MM.1S (cell line): ENCODE results near the gene SLC9B2.

Source experiments
- DNase-seq: peaks from one replicate; pipeline ENCODE4 v3.0.0-alpha.2; 2015
- H2AFZ ChIP-seq: fragments of 300-600 bp; sonication (generic); 2 replicates; pipeline ENCODE4 v1.6.0; 2016; ENCODE audit warnings: antibody characterized with exemption, low read length
- H3F3A ChIP-seq: fragments of 300-600 bp; sonication (generic); 2 replicates; pipeline ENCODE4 v1.6.1; 2016; ENCODE audit warnings: mild to moderate bottlenecking, antibody characterized with exemption, low read length, moderate library complexity, mixed read lengths; ENCODE audit not compliant: insufficient read depth
- H3K27ac ChIP-seq: fragments of 300-600 bp; sonication (generic); 2 replicates; pipeline ENCODE4 v1.5.1; 2016; ENCODE audit warnings: mild to moderate bottlenecking, low read length
- H3K27me3 ChIP-seq: fragments of 300-600 bp; sonication (generic); replicated peaks from 2 replicates; pipeline ENCODE4 v1.6.0; 2016; ENCODE audit warnings: low read length; ENCODE audit not compliant: insufficient read depth
- H3K36me3 ChIP-seq: fragments of 300-600 bp; sonication (generic); replicated peaks from 2 replicates; pipeline ENCODE4 v1.6.1; 2016; ENCODE audit warnings: mild to moderate bottlenecking, low read length, mixed read lengths; ENCODE audit not compliant: insufficient read depth
- H3K4me1 ChIP-seq: fragments of 300-600 bp; sonication (generic); 2 replicates; pipeline ENCODE4 v1.6.1; 2016; ENCODE audit warnings: low read length, mixed read lengths
- H3K4me2 ChIP-seq: fragments of 300-600 bp; sonication (generic); 2 replicates; pipeline ENCODE4 v1.6.0; 2016; ENCODE audit warnings: low read depth, low read length
- H3K4me3 ChIP-seq: fragments of 300-600 bp; sonication (generic); 2 replicates; pipeline ENCODE4 v1.5.1; 2016; ENCODE audit warnings: low read length, mixed read lengths
- H3K79me2 ChIP-seq: fragments of 300-600 bp; sonication (generic); 2 replicates; pipeline ENCODE4 v1.6.1; 2016; ENCODE audit warnings: mixed run types, low read length, mixed read lengths
- H3K9ac ChIP-seq: fragments of 300-600 bp; sonication (generic); 2 replicates; pipeline ENCODE4 v1.6.1; 2016; ENCODE audit warnings: low read length, mixed read lengths
- H3K9me2 ChIP-seq: fragments of 300-600 bp; sonication (generic); replicated peaks from 2 replicates; pipeline ENCODE4 v1.6.1; 2016; ENCODE audit warnings: mild to moderate bottlenecking, low read length, mixed read lengths; ENCODE audit not compliant: insufficient read depth
- H3K9me3 ChIP-seq: fragments of 300-600 bp; sonication (generic); replicated peaks from 2 replicates; pipeline ENCODE4 v1.6.1; 2016; ENCODE audit warnings: mild to moderate bottlenecking, low read length, mixed read lengths; ENCODE audit not compliant: insufficient read depth
- H4K20me1 ChIP-seq: fragments of 300-600 bp; sonication (generic); 2 replicates; pipeline ENCODE4 v1.6.1; 2016; ENCODE audit warnings: mild to moderate bottlenecking, low read length, moderate library complexity, mixed read lengths; ENCODE audit not compliant: insufficient read depth
- EZH2 ChIP-seq: fragments of 300-600 bp; sonication (generic); optimal IDR thresholded peaks from 2 replicates; pipeline ENCODE3; 2017; ENCODE audit warnings: low read depth, mild to moderate bottlenecking, antibody characterized with exemption, low read length, mixed read lengths
- EZH2phosphoT487 ChIP-seq: fragments of 300-600 bp; sonication (generic); IDR thresholded peaks from 2 replicates; pipeline ENCODE4 v1.6.1; 2018; ENCODE audit warnings: antibody characterized with exemption, low read length
- TF ChIP-seq, protein P1 (sequence below): fragments of 300-600 bp; sonication (generic); IDR thresholded peaks from 2 replicates; pipeline ENCODE4 v1.5.1; 2016; ENCODE audit warnings: antibody characterized with exemption, low read length, mixed read lengths

The SLC9B2 gene

DNA sequence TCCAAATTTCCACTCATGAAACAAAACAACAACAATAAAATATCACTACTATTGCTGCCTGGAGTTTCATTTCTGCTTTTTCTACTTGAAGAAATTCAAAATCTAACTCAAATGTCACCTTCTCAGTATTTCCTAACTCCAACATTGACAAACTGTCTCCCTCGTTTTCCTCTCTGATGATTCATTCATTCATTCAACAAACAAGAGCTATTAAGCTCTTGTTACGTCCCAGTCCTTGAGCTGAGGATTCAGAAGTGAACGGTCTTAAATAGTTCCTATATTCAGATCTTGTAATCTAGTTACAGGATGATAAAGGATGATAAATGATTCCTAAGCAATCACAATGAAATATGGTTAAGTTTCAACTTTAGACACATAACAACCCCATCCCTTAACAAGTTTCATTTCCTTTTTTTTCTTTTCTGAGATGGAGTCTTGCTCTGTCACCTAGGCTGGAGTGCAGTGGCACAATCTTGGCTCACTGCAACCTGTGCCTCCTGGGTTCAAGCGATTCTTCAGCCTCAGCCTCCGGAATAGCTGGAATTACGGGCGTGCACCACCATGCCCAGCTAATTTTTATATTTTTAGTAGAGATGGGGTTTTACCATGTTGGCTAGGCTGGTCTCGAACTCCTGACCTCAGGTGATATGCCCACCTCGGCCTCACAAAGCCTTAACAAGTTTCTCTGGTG is 1.7 kb downstream of the SLC9B2 start:
- H3F3A ChIP-seq: peaks cover 26% of the 10 kb centered on the region
- no peaks in the 10 kb centered on the region for H3K27me3 ChIP-seq
- no peak for DNase-seq
- peak overlapping the region; percentile 87 for H3K4me2 ChIP-seq
- peak overlapping the region; percentile 91; the same call in 1 of the 2 replicates for H3K27ac ChIP-seq
- H3K4me3 ChIP-seq: peak overlapping the region; percentile 97
- TF ChIP-seq, protein P1, sequence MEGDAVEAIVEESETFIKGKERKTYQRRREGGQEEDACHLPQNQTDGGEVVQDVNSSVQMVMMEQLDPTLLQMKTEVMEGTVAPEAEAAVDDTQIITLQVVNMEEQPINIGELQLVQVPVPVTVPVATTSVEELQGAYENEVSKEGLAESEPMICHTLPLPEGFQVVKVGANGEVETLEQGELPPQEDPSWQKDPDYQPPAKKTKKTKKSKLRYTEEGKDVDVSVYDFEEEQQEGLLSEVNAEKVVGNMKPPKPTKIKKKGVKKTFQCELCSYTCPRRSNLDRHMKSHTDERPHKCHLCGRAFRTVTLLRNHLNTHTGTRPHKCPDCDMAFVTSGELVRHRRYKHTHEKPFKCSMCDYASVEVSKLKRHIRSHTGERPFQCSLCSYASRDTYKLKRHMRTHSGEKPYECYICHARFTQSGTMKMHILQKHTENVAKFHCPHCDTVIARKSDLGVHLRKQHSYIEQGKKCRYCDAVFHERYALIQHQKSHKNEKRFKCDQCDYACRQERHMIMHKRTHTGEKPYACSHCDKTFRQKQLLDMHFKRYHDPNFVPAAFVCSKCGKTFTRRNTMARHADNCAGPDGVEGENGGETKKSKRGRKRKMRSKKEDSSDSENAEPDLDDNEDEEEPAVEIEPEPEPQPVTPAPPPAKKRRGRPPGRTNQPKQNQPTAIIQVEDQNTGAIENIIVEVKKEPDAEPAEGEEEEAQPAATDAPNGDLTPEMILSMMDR: no peak
- TF ChIP-seq EZH2: no peak
- TF ChIP-seq EZH2phosphoT487: no peak
- H3K9me3 ChIP-seq: no peaks in the 10 kb centered on the region
- peaks cover 16% of the 10 kb centered on the region for H3K4me1 ChIP-seq
- peak overlapping the region; percentile 96 for H3K9ac ChIP-seq
- H3K79me2 ChIP-seq: peaks cover 57% of the 10 kb centered on the region
- H3K9me2 ChIP-seq: no peaks in the 10 kb centered on the region
- no peaks in the 10 kb centered on the region for H3K36me3 ChIP-seq
- H2AFZ ChIP-seq: no peak overlapping the region
- H4K20me1 ChIP-seq: no peaks in the 10 kb centered on the region

DNA sequence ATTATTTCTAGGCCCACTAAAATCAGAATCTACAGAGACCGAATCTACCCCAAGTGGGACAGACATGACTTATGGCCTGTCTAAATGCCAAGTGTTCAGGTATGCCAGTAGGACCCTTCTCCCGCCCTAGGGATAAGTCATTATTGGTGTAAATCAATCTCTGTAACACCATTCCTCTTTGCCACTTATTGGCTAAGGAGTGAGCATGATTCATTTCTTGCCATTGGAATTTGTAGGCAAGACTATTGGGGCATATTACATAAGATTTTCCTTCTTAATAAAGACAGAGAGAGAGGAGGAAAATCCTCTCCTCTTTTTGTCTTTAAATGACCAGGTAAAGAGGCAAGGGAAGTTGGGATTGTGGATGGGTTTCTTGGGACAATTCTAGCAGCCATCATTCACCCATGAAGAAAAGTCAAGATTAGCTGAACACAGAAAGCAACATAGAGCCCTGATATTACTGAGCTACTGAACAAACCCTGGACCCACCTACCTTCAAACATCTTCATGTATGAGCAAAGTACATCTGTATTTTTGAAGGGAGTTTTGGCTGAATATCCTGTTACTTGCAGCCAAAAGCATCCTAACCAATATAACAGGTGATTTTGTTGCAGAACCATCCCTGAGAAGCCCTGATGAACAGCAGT is 2.6 kb downstream of the SLC9B2 start:
- Histone ChIP-seq H3F3A (peaks cover 26% of the 10 kb centered on the region), H4K20me1 (no peaks in the 10 kb centered on the region), H3K9ac (no peak overlapping the region), H3K36me3 (no peaks in the 10 kb centered on the region), H3K4me2 (peak overlapping the region; percentile 87), H3K4me1 (peaks cover 16% of the 10 kb centered on the region), H3K9me2 (no peaks in the 10 kb centered on the region), H3K79me2 (peaks cover 67% of the 10 kb centered on the region), H3K27ac (peak overlapping the region; percentile 91; the same call in 1 of the 2 replicates), H3K27me3 (no peaks in the 10 kb centered on the region), H3K9me3 (no peaks in the 10 kb centered on the region), H2AFZ (no peak overlapping the region), H3K4me3 (0 out of 2 replicates have a peak overlapping the region, but pooled peaks have one; percentile 97)
- TF ChIP-seq, protein P1: no peak
- TF ChIP-seq EZH2 (no peak), EZH2phosphoT487 (no peak)
- DNase-seq: no peak

DNA sequence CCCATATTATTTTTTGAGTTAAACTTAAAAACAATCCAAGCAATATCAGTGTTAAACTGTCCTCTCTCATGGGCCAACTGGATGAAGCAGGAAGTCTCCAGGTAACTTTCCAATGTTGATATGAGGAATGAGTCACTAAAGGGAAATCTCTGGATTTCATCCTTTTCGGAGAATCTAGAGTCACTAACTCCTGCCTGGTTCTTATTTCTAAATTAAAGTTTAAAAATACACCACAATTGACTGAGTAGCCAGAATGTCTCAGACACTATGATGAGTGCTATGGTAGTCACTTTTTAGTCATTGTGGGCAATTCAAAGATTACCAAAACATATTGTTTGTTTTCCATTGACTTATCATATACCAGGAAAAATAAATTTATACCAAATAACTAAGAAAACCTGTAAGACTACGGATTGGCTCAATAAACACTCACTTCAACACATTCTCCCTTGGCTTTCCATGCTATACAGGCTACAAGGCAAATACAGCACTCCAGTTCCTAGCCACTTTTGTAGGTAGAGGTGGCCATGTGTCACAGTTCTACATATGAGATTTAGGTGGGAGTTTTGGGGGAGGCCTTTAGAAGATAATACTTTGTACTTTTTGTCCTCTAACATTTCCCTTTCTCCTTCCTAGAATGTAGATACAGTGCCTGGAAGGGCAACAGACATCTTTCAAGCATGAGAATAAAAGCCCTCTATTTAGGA is 8.6 kb downstream of the SLC9B2 start:
- H3K27me3 ChIP-seq: no peaks in the 10 kb centered on the region
- H3K9me2 ChIP-seq: no peaks in the 10 kb centered on the region
- no peak overlapping the region for H3K4me2 ChIP-seq
- no peaks in the 10 kb centered on the region; the same call in 1 of the 2 replicates for H4K20me1 ChIP-seq
- no peaks in the 10 kb centered on the region for H3F3A ChIP-seq
- H3K79me2 ChIP-seq: peaks cover 36% of the 10 kb centered on the region
- H2AFZ ChIP-seq: no peak overlapping the region
- no peak overlapping the region for H3K9ac ChIP-seq
- no peak overlapping the region for H3K27ac ChIP-seq
- 0 out of 2 replicates have a peak, but pooled peaks cover 5% of the 10 kb centered on the region for H3K36me3 ChIP-seq
- DNase-seq: no peak
- no peaks in the 10 kb centered on the region for H3K9me3 ChIP-seq
- TF ChIP-seq, protein P1: no peak
- TF ChIP-seq EZH2phosphoT487 (no peak), EZH2 (no peak)
- H3K4me3 ChIP-seq: no peak overlapping the region
- H3K4me1 ChIP-seq: 0 out of 2 replicates have a peak, but pooled peaks cover 5% of the 10 kb centered on the region
